Pancreas (tissue), 10 donors: ENCODE measurements around the gene FGF19. TPM values are rescaled to one million over a fixed set of nuclear protein-coding genes. Genes with fewer than 3 reads are reported as not detected.

Source experiments
- ATAC-seq, 4 donors: fragments of 200-7000 bp; cut with Tn5 transposase; one replicate each; pipeline versions ENCODE4 v1.8.0 to v1.9.1; 2020; ENCODE audit warnings: mild to moderate bottlenecking in 4 of 4, moderate library complexity in 4 of 4
- DNase-seq, 6 donors: peaks; one replicate each; pipeline ENCODE4 v3.0.0-alpha.2; 2020
- FAIRE-seq: peaks from 2 replicates; lab custom pipeline; 2012; peaks lifted over from hg19 to GRCh38; lab: Jason Lieb, UNC
- H3K27ac ChIP-seq, 4 donors: fragments of 200-600 bp; sonication (generic); 1 replicate in 3 of 4; 2 replicates in 1 of 4; pipeline versions ENCODE4 v1.5.0 to v1.8.0; 2020
- H3K27me3 ChIP-seq, 4 donors: fragments of 200-600 bp; one replicate each; pipeline ENCODE4 v1.8.0; 2021
- H3K36me3 ChIP-seq, 3 donors: fragments of 200-600 bp; sonication (generic) in 1 of 3; one replicate each; pipeline versions ENCODE4 v1.5.0 to v1.8.0; 2020 to 2021
- H3K4me1 ChIP-seq, 3 donors: fragments of 200-600 bp; one replicate each; pipeline ENCODE4 v1.8.0; 2021
- H3K4me3 ChIP-seq, 4 donors: fragments of 200-600 bp; sonication (generic) in 2 of 4; one replicate each; pipeline versions ENCODE4 v1.5.0 to v1.8.0; 2020 to 2021
- H3K9me3 ChIP-seq, 4 donors: fragments of 200-600 bp; one replicate each; pipeline ENCODE4 v1.8.0; 2021
- WGBS, 2 donors: extraction: QIAGEN DNeasy Blood & Tissue Kit; methylation state at CpG; one replicate each; pipeline ENCODE4 v1.1.7; 2013; 5-methylcytosine and 5-hydroxymethylcytosine counted together
- intact Hi-C, 3 donors: fragments of 100-400 bp; cut with DNase I; formaldehyde crosslinking; loops; one replicate each; pipeline versions ENCODE4 v1.11.1 to v1.14.2; 2022
- polyA plus RNA-seq, 2 donors: library from polyadenylated mRNA; stranded (reverse); fragments of 200-250 nt; gene quantifications; one replicate each; pipeline ENCODE4 v1.2.3, GENCODE V29; 2013
- total RNA-seq, 6 donors: library from RNA; stranded (reverse); fragmentation: NEBNext Ultra II Directional in 4 of 6; extraction: Animal tissue kit (Norgen Biotek cat#: 25700) in 4 of 6; gene quantifications; one replicate each; pipeline versions ENCODE4 v1.2.1 to v1.2.4, GENCODE V29; 2021 to 2023
- TF ChIP-seq, protein P1 (sequence below), 4 donors: fragments of 200-600 bp; sonication (generic) in 3 of 4; IDR thresholded peaks; one replicate each; pipeline versions ENCODE4 v1.5.0 to v1.8.0; 2021; ENCODE audit warnings: antibody characterized with exemption in 4 of 4
- donor health status: healthy with polysubstance abuse.
- donor health status: DM: no; HTN: no; CAD: no; lungs with moderate emphysema.
- donor health status: DM: no; HTN: no; CAD: no.
- donor health status: control.
- donor health status: control.
- donor health status: Bipolar disorder and iron deficiency.
- donor health status: DM: yes; HTN: yes; CAD: no.
- donor health status: DM: no; HTN: no; CAD: no.
- donor health status: DM: no; HTN: no; CAD: no.
- donor health status: DM: yes; HTN: yes; CAD: no.

The FGF19 gene
- total and polyA plus RNA-seq, 8 donors, result 0.06 to 0.28 (median 0.07) TPM; not detected in 3

DNA sequence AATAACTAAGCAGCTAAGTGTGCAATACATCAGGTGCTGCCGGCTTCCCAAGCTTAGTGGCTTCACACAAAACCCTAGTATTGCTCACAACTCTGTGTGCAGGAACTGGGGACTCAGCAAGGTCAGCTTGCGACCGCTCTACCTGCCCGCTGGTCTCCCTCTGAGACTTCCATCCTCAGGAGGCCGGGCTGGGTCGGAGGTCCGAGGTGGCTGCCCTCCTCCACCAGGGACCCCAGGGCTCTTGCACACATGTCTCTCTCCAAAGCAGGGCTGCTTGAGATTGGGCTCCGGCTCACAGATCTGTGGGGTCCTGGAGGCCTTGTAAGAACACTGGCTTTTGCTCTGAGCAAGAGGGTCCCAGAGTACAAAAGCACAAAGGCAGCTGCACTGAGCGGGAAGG is 25.4 kb upstream of the FGF19 start:
- Histone ChIP-seq H3K9me3 (no peaks in the 10 kb centered on the region), H3K27ac (no peak overlapping the region), H3K4me1 (no peaks in the 10 kb centered on the region), H3K4me3 (no peak overlapping the region), H3K36me3 (no peaks in the 10 kb centered on the region), H3K27me3 (no peaks in the 10 kb centered on the region)
- no peak for DNase-seq
- ATAC-seq, result no peak
- no peak for FAIRE-seq
- TF ChIP-seq, protein P1, sequence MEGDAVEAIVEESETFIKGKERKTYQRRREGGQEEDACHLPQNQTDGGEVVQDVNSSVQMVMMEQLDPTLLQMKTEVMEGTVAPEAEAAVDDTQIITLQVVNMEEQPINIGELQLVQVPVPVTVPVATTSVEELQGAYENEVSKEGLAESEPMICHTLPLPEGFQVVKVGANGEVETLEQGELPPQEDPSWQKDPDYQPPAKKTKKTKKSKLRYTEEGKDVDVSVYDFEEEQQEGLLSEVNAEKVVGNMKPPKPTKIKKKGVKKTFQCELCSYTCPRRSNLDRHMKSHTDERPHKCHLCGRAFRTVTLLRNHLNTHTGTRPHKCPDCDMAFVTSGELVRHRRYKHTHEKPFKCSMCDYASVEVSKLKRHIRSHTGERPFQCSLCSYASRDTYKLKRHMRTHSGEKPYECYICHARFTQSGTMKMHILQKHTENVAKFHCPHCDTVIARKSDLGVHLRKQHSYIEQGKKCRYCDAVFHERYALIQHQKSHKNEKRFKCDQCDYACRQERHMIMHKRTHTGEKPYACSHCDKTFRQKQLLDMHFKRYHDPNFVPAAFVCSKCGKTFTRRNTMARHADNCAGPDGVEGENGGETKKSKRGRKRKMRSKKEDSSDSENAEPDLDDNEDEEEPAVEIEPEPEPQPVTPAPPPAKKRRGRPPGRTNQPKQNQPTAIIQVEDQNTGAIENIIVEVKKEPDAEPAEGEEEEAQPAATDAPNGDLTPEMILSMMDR (IDR thresholded peaks at IDR 0.05), result no peak
- intact Hi-C loops, result no loop called here
- WGBS, 2 donors, result 62 to 73% methylated on average over 9 of the region's 9 CpGs

DNA sequence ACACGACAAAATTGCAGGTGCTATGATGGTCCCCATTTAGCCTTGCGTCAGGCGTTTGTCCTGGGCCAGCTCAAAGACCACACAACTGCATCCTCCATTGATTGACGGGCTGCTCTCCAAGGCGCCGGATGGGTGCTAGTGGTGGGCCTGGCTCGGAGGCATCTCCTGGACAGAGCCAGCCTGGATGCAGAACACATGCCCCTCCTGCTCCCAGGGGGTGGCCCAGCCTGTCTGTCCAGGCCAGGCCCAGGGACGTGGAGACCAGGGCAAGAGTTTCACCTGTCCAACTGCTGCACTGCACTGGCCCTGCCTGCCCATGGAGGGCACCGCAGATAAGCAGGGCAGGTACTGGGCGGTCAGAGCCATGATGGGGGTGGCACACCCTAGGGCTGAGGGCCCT is 23.4 kb upstream of the FGF19 start:
- no peaks in the 10 kb centered on the region for H3K9me3 ChIP-seq
- intact Hi-C loops, result no loop called here
- 66 to 74% methylated on average over 10 of the region's 10 CpGs for WGBS, 2 donors
- no peaks in the 10 kb centered on the region for H3K36me3 ChIP-seq
- ATAC-seq (no peak), DNase-seq (no peak), FAIRE-seq (no peak)
- TF ChIP-seq, protein P1 (IDR thresholded peaks at IDR 0.05), result no peak
- no peaks in the 10 kb centered on the region for H3K27me3 ChIP-seq
- no peak overlapping the region for H3K27ac ChIP-seq
- no peaks in the 10 kb centered on the region for H3K4me1 ChIP-seq
- no peak overlapping the region for H3K4me3 ChIP-seq

DNA sequence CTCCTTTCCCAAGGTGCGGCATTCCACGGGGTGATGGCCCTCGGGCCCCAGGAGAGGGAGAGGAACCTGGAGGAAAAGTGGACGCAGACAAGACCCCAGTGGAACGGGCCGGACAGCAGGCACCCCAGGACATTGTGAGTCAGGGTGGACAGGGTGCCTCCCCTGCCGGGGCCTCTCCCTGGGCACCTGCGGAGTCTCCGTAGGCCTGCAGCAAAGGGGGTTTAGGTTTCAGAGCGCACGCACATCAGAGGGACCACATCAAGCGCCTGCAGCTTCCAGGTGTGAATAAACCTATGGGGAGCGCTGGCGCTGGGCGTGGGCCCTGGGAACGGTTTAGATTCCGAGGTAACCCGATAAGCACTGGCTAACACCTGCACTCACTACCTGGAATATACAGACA is 22.7 kb upstream of the FGF19 start:
- no peak overlapping the region for H3K27ac ChIP-seq
- H3K36me3 ChIP-seq, result no peaks in the 10 kb centered on the region
- WGBS, 2 donors, result 50 to 59% methylated on average over 18 of the region's 18 CpGs
- intact Hi-C loops, result no loop called here
- no peaks in the 10 kb centered on the region for H3K9me3 ChIP-seq
- ATAC-seq, result no peak
- H3K4me1 ChIP-seq, result no peaks in the 10 kb centered on the region
- no peak for DNase-seq
- H3K4me3 ChIP-seq, result no peak overlapping the region
- no peaks in the 10 kb centered on the region for H3K27me3 ChIP-seq
- FAIRE-seq, result no peak
- TF ChIP-seq, protein P1 (IDR thresholded peaks at IDR 0.05), result no peak

DNA sequence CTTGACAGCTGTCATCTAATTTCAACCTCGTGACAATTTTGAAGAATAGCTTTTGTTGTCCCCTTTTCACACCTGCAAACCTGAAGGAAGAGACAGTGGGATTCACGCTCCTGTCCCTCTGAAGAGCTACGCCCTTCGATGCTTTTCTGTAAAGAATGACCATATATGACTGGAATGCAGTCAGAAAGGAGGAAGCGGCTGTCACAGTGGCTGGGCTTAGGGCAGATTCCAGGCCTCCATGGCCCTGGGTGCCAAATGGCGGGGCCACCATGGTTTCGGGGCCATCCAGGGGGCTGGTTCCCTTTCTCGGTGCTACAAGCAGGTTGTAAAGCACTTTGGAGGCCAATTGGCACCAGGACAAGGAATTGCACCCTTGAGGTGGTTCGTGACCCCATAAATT is 22.2 kb upstream of the FGF19 start:
- H3K9me3 ChIP-seq, result no peaks in the 10 kb centered on the region
- no peak overlapping the region for H3K27ac ChIP-seq
- intact Hi-C loops, result no loop called here
- H3K4me1 ChIP-seq, result no peaks in the 10 kb centered on the region
- ATAC-seq, result no peak
- TF ChIP-seq, protein P1 (IDR thresholded peaks at IDR 0.05), result no peak
- DNase-seq, result no peak
- H3K36me3 ChIP-seq, result no peaks in the 10 kb centered on the region
- FAIRE-seq, result no peak
- no peaks in the 10 kb centered on the region for H3K27me3 ChIP-seq
- H3K4me3 ChIP-seq, result no peak overlapping the region
- 61 to 65% methylated on average over 9 of the region's 9 CpGs for WGBS, 2 donors

DNA sequence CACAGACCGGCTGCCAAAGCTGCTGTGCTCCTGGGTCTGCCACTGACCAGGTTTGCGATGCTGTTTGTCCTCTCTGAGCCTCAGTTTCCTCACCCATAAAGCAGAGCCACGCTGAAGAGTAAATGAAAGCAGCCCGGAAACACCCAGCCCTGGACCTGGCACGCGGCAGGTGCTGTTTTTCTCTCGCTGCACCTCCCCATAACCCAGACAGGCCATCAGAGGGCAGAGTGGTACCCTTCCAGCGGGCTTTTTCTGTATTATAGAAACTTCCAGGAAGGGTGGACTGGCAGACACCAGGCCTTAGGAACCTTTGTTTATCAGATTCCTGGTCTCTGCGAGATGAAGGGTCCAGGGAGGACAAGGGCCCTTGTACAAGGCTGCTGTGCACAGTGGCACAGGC is 17.9 kb upstream of the FGF19 start:
- intact Hi-C loops, result no loop called here
- peak; percentile 53 to 97 (median 75) for ATAC-seq
- TF ChIP-seq, protein P1 (IDR thresholded peaks at IDR 0.05), result peak in 1 of 4 donors; percentile 14
- H3K36me3 ChIP-seq, result no peaks in the 10 kb centered on the region
- peak overlapping the region in 1 of 4 donors; percentile 1 for H3K4me3 ChIP-seq
- H3K27me3 ChIP-seq, result no peaks in the 10 kb centered on the region
- peak in 2 of 6 donors; percentile 19 to 34 for DNase-seq
- no peak overlapping the region for H3K27ac ChIP-seq
- no peaks in the 10 kb centered on the region for H3K9me3 ChIP-seq
- FAIRE-seq, result no peak
- no peaks in the 10 kb centered on the region for H3K4me1 ChIP-seq
- 14 to 15% methylated on average over 9 of the region's 9 CpGs for WGBS, 2 donors
